Activated CD4-positive, alpha-beta T cell treated with anti-CD3 and anti-CD28 coated beads, Interleukin-2, amount 50 U/mL, for 24 hours (primary cell): ENCODE measurements around the gene PFKFB2.

Experiments used
- DNase-seq, 2 donors: peaks; one replicate each; pipeline ENCODE4 v3.0.0-alpha.2; 2020; ENCODE audit warnings: low read depth in 1 of 2, low spot score in 1 of 2

Gene PFKFB2

DNA sequence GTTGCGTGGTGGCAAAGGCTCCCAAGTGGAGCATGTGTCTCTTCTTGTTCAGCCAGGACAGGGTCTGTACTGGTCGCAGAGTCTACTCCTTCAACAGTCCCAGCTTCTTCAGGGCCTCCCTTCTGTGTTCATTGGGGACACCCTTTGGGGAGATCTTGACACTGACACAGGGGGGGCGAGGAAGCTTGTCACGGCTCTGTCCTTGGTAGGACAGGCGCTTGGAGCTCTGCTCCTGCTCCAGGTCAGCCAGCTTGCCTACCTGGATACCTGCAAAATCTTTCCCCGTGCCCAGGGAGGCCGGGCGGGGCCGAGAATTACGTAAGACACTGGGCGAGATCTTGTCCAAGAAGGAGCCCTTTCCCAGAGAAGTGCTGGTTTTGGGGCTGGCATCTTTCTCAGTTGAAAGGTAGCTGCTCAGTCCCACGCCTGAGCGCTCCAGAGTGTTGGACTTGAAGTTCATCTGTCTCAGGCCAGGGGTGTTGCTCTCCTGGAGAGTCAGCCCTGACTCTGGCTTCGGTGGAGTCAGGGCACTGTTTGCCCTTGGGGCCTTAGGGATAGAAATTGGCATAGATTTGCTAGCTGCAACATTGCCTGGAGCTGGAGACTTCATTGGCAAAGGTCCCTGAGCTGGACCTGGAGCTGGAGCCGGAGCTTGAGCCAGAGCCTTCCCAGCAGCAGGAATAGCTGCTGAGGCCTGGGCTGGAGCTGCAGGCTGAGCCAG lies 31.0 kb upstream of the PFKFB2 start:
- DNase-seq = no peak

DNA sequence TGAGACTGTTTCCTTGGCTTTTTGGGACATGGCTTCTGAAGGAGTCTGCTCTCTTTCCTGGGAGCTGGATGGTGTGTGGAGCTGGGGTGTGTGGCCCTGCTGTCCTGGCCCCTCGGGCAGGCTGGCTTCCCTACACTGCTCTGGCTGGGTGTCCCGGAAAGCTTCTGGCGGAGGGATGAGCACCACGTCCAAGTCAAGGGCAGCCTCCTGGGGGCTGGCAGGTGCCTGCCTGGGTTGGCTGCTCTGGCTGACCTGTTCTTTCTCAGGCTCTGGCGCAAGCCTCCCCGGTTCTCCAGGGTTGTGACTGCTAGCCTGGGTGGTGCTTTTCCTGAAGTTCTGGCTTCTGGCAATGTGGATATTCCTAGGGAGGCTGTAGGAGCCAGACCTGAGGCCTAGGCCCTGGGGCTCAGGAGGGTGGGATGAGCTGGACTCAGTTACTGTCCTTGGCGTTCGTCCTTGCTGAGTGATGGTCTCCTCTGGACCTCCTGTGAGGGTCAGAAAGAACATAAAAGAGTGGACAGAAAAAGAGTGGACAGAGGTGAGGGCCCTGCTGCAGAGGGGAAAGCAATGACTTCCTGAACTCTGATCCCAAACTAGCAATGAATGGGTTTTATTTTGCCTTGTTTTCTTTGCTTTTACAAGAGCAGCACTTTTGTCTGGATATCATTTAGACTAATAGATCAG lies 29.9 kb upstream of the PFKFB2 start:
- DNase-seq = no peak

- DNase-seq = no peak
These were observed 28.6 kb upstream of the PFKFB2 start for GRCh38 chr1:207024202-207025145.

- no peak for DNase-seq
These were observed 27.8 kb upstream of the PFKFB2 start for GRCh38 chr1:207025146-207025880.

DNA sequence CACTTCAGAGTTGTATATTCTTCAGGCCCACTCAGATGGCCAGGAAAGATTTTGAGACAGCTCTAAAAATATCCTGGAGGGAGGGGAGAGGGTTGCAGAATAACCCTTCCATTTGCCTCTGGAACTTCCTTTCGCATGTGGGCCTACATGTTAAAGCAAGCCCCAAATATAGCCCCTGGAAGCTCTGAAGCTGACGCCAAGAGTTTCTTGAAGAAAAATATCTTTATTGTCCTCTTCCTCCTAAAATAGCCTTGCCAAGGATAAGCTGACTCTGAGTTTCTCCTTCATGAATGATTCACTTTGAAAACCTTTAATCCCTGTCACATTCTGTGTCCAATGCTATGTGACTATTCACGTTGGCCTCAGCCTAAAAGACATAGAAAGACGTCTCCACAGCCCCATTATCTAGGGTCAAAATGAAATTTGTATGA lies 27.0 kb upstream of the PFKFB2 start:
- no peak for DNase-seq

DNA sequence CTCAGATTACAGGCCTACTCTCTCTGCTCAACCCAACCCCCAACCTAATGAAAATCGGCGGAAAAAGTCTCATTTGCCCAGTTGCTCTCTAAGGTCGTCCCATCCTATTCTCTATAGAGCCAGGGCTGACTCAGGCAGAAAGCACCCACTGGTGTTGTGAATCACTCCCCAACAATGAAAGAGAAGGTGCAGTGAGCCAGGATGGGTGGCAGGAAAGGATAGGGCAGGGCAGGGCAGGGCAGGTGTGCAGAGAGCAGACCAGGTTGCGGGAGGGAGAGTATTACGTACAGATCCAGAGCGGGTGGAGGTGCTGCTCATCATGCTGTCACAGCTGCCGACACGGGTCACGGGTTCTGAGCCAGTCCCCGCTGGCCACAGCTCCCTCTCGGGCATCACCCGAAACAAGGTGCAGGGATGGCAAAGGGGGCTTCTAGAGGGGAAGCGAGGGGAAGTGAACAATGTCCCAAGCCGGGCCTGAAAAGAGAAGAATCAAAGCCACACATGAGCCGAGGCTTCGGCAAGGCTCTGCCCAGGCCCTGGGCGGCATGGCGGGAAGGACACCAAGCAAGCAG lies 25.8 kb upstream of the PFKFB2 start:
- no peak for DNase-seq

- DNase-seq = no peak
These were observed 25.2 kb upstream of the PFKFB2 start for GRCh38 chr1:207027921-207028320.

- DNase-seq = no peak
These were observed 24.0 kb upstream of the PFKFB2 start for GRCh38 chr1:207028884-207029650.

DNA sequence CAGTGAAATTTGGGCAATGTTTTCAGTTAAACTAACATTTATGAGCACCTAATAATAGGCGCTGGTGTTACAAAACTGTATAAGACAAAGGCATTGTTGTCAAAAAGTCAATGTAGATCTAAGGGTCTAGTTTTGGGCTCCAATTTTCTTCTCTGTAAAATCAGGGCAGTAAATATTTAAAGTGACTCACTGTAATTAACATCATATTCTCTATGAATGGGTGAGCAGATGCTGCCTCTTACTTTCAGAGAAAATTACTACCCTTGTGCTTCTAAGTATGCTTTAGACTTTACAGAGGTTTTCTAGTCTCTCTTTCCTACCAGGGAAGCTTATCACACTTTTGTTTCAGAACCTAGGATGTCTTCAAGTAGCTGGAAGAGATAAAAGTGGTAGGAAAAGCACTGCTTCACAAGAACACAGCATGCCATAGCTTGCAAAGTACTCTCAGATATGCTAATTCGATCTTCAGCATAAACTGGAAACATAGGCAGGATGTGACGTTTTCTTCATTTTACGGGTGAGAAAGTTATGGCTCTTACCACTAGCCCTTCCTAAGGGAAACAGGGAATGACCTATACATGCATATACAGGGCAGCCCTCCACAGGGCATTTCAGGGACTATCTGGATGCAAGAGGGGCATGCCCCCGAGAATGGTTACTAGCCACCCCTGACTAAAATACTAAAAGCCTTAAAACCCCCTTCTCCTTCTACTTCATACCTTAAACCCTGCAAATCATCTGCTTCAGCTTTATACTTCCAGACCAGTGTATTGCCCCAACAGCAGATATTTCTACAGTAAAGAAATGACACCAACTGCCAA lies 23.2 kb upstream of the PFKFB2 start:
- no peak for DNase-seq

DNA sequence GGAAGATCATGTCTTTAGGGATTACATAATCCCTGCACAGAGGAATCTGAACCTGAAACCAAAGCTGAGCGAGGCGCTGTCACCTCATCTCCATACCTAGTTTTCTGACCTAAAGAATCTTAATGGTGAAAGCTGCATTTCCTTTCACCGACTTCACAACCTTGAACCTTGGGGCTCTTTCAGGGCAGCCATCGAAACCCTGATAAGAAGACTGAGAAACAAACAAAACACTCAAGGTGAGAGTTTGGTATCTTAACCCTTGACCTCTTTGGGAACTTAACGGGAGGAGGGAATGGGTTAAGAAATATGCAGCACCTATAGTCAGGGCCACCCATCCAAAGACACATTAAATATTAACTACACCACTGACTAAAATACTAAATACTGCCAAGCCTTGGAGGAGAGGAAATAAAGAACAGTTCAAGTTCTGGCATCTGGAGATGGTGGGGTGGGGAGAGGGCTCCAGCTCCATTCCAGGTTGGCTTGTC lies 22.5 kb upstream of the PFKFB2 start:
- DNase-seq = no peak

- no peak for DNase-seq
These were observed 22.1 kb upstream of the PFKFB2 start for GRCh38 chr1:207031016-207031415.

DNA sequence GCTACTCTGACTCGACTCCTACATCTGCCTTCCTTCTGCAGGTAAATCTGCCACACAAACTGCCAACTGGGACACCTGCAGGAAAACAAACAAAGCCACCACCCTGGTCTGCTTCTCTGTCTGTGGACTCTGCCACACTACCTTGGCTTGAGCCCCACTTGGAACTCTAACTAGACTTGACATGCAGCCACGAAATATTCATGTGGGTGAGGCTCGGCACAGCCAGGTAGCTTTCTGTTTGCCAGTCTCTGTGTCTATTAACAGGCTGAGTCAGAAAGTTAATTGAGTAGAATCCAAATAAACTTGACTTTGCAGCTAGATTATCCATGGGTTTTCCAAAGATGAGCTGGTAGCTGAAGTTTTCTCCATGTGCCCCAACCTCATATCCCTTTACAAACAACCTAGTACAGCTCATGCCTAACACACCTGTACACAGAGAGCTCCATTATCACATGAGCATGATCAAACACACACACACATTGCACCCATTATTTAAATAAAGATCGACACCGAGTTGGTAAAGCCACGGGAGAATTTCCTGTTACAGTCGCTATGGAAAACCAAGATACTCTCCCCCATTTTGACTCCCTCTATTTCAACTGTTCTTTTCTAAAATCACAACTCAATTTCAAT lies 21.3 kb upstream of the PFKFB2 start:
- no peak for DNase-seq

DNA sequence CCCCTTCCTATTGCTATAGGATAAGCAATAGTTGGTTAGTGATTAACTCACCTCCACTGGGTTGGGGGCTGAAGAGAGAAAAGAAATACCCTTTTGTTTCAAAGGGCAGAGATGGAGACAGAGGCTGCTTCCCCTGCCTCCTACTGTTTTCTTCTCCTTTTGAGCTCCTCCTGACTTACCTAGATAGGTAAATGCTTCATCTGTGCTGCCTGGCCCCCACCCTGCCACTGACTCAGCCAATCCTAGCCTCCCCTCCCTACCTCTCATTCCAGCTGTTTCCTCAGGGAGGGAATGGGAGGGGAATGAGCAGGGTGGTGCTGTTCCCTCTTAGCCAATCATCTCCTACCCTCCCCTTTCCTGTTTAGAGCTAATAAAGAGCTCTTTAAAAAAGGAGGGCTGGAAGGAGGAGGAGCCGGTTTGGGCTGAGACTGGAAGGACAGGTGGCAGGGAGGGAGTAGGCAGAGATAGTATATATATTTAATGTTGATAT lies 20.5 kb upstream of the PFKFB2 start, which contains the start of gene C1orf116:
Gene C1orf116 (minus strand): TSS at position 229 of the 490 bp plus-strand sequence. CDS start 5,158 bp downstream, outside the sequence.
- no peak for DNase-seq

DNA sequence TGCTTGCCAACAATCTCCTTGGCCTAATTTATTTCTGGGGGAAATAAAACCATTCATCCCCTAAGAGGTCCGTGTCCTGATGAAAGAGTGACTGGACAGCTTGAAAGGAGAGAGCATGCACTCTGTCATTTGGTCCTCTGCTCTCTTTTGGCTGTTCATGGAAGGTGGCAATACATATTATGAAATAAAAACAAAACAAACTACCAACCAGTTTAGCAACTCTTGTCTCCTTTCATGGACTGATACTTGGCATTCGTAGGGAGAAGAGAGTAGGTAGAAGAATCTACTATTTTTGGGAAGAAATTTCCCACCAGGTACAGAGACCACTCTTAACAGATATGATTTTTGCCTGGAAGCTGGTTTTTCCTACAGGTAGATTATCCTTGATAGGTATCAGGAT lies 19.8 kb upstream of the PFKFB2 start:
- no peak for DNase-seq

GRCh38 chr1:207034208-207034607 lies 18.9 kb upstream of the PFKFB2 start:
- DNase-seq = no peak

- DNase-seq = no peak
These were observed 18.1 kb upstream of the PFKFB2 start for GRCh38 chr1:207034998-207035397.

DNA sequence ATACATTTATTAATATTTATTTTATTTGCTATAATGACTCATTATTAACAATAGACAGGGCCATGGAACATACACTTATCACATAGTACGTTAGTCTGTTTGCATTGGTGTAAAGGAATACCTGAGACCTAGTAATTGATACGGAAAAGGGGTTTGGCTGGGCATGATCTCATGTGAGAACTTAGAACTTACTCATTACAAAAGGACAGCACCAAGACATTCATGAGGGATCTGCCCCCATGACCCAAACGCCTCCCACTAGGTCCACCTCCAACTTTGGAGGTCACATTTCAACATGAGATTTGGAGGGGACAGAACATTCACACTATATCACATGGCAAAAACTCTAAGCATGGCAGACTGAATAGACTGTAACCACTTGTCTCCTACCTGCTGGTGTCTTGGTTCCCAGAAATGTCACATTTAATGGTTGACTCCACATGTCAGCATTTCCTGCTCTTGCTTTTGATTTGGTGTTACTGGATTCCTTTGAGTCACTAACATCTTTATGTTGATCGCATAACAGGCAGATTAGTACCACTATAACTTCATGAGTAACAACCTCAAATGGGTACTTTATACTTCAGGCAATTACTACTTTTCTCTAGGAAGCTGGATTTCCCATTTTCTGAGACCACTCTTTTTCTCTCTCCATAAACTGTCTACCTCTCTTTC lies 17.1 kb upstream of the PFKFB2 start:
- DNase-seq = no peak

- DNase-seq = no peak
These were observed 16.2 kb upstream of the PFKFB2 start for GRCh38 chr1:207036865-207037264.
